HG03442 (cell line): ENCODE measurements around the gene ADSL.

Experiments
- ATAC-seq: cut with Tn5 transposase; IDR thresholded peaks from one replicate; pipeline ENCODE4 v1.9.1; 2021; ENCODE audit warnings: mild to moderate bottlenecking, moderate library complexity; ENCODE audit not compliant: unreplicated experiment

Gene ADSL

GRCh38 chr22:40434106-40434505 is 87.8 kb downstream of the ADSL start:
- no peak for ATAC-seq

GRCh38 chr22:40434745-40435144 is 88.4 kb downstream of the ADSL start:
- no peak for ATAC-seq

GRCh38 chr22:40436505-40437431 is 90.5 kb downstream of the ADSL start:
- peak; percentile 60 for ATAC-seq
